GM23338 (cell line): ENCODE measurements around the gene CFHR3. TPM values are rescaled to one million over a fixed set of nuclear protein-coding genes. Genes with fewer than 3 reads are reported as not detected.

Experiments
- ATAC-seq: fragments of 200-7000 bp; cut with Tn5 transposase; 3 replicates; pipeline ENCODE4 v1.9.1; 2020
- DNase-seq: peaks from one replicate; pipeline ENCODE4 v3.0.0-alpha.2; 2015; ENCODE audit warnings: low spot score
- H2AFZ ChIP-seq: fragments of 200-600 bp; sonication (generic); 2 replicates; pipeline ENCODE4 v1.8.0; 2016; ENCODE audit warnings: antibody characterized with exemption, mild to moderate bottlenecking, moderate library complexity
- H3F3A ChIP-seq: fragments of 200-600 bp; sonication (generic); replicated peaks from 2 replicates; pipeline ENCODE4 v1.8.0; 2017; ENCODE audit warnings: antibody characterized with exemption, mixed run types, low read depth
- H3K27ac ChIP-seq: fragments of 200-600 bp; sonication (generic); 2 replicates; pipeline ENCODE4 v1.6.1; 2016; ENCODE audit warnings: low read depth
- H3K27me3 ChIP-seq: fragments of 200-600 bp; sonication (generic); 2 replicates; pipeline ENCODE4 v1.8.0; 2016; ENCODE audit warnings: mild to moderate bottlenecking, mixed run types, moderate library complexity; ENCODE audit not compliant: insufficient read depth
- H3K36me3 ChIP-seq: fragments of 200-600 bp; sonication (generic); 2 replicates; pipeline ENCODE4 v1.8.0; 2016; ENCODE audit warnings: mild to moderate bottlenecking; ENCODE audit not compliant: insufficient read depth
- H3K4me1 ChIP-seq: fragments of 200-600 bp; sonication (generic); 2 replicates; pipeline ENCODE4 v1.8.0; 2016; ENCODE audit warnings: mild to moderate bottlenecking, moderate library complexity; ENCODE audit not compliant: insufficient read depth
- H3K4me2 ChIP-seq: fragments of 200-600 bp; sonication (generic); 2 replicates; pipeline ENCODE4 v1.7.1; 2017; ENCODE audit warnings: mixed run types
- H3K4me3 ChIP-seq: fragments of 200-600 bp; sonication (generic); 2 replicates; pipeline ENCODE4 v1.6.1; 2016; ENCODE audit warnings: mixed run types
- H3K79me2 ChIP-seq: fragments of 200-600 bp; sonication (generic); replicated peaks from 2 replicates; pipeline ENCODE4 v1.8.0; 2017; ENCODE audit warnings: mild to moderate bottlenecking; ENCODE audit not compliant: insufficient read depth
- H3K9me2 ChIP-seq: fragments of 200-600 bp; sonication (generic); 2 replicates; pipeline ENCODE4 v1.8.0; 2017; ENCODE audit not compliant: insufficient read depth
- H4K20me1 ChIP-seq: fragments of 200-600 bp; sonication (generic); replicated peaks from 2 replicates; pipeline ENCODE4 v1.8.0; 2017; ENCODE audit warnings: mild to moderate bottlenecking; ENCODE audit not compliant: insufficient read depth
- H3K27ac Mint-ChIP-seq: 2 replicates; pipeline ENCODE4 v1.8.0; 2020; ENCODE audit warnings: inconsistent platforms, mild to moderate bottlenecking, moderate library complexity, mixed read lengths
- H3K27me3 Mint-ChIP-seq: 3 replicates; pipeline ENCODE4 v1.8.0; 2022; ENCODE audit warnings: low read depth, mild to moderate bottlenecking, moderate library complexity, mixed read lengths, inconsistent platforms; ENCODE audit not compliant: insufficient read depth, poor library complexity
- H3K36me3 Mint-ChIP-seq: 3 replicates; pipeline ENCODE4 v1.8.0; 2021; ENCODE audit warnings: low read depth, mild to moderate bottlenecking, inconsistent platforms, moderate library complexity, mixed read lengths
- H3K4me1 Mint-ChIP-seq: 3 replicates; pipeline ENCODE4 v1.8.0; 2020; ENCODE audit warnings: mild to moderate bottlenecking, inconsistent platforms, mixed read lengths
- H3K4me3 Mint-ChIP-seq: 3 replicates; pipeline ENCODE4 v1.8.0; 2021; ENCODE audit warnings: moderate library complexity, mild to moderate bottlenecking, inconsistent platforms, mixed read lengths
- H3K9me3 Mint-ChIP-seq: 3 replicates; pipeline ENCODE4 v1.8.0; 2020; ENCODE audit warnings: moderate library complexity, mild to moderate bottlenecking, inconsistent platforms, mixed read lengths
- CREB1 ChIP-seq: fragments of 250-450 bp; sonication (Bioruptor Pico); IDR thresholded peaks from 2 replicates; pipeline ENCODE4 v1.5.0; 2020; ENCODE audit warnings: low read depth, mild to moderate bottlenecking, moderate library complexity
- EZH2 ChIP-seq: fragments of 200-600 bp; sonication (generic); IDR thresholded peaks from one replicate; pipeline ENCODE4 v1.8.0; 2017; ENCODE audit warnings: antibody characterized with exemption, mild to moderate bottlenecking, low read depth; ENCODE audit not compliant: unreplicated experiment
- EZH2phosphoT487 ChIP-seq: fragments of 200-600 bp; sonication (generic); IDR thresholded peaks from one replicate; pipeline ENCODE4 v1.8.1; 2018; ENCODE audit warnings: antibody characterized with exemption; ENCODE audit not compliant: unreplicated experiment
- JUNB ChIP-seq: IDR thresholded peaks from one replicate; pipeline ENCODE4 v1.6.1; 2016; ENCODE audit warnings: antibody characterized with exemption; ENCODE audit not compliant: unreplicated experiment
- NANOG ChIP-seq: IDR thresholded peaks from 2 replicates; pipeline ENCODE4 v1.6.1; 2016; ENCODE audit warnings: antibody characterized with exemption, borderline replicate concordance
- POLR2AphosphoS5 ChIP-seq: IDR thresholded peaks from 2 replicates; pipeline ENCODE4 v1.6.1; 2016; ENCODE audit warnings: antibody characterized with exemption, low read depth
- STAT1 ChIP-seq: IDR thresholded peaks from one replicate; pipeline ENCODE4 v1.6.1; 2016; ENCODE audit warnings: antibody characterized with exemption; ENCODE audit not compliant: unreplicated experiment
- ZNF114 ChIP-seq: fragments of 250-450 bp; sonication (Bioruptor Pico); IDR thresholded peaks from 2 replicates; pipeline ENCODE4 v1.5.0; 2020; ENCODE audit warnings: mild to moderate bottlenecking, moderate library complexity
- ZNF331 ChIP-seq: fragments of 250-450 bp; sonication (Bioruptor Pico); IDR thresholded peaks from 2 replicates; pipeline ENCODE4 v1.5.0; 2020; ENCODE audit warnings: low read depth, mild to moderate bottlenecking, moderate library complexity
- long read RNA-seq: library from polyadenylated mRNA; unstranded; transcript quantifications from one replicate; pipeline ENCODE4 v2.0.0, GENCODE V29; 2020; ENCODE audit not compliant: unreplicated experiment
- polyA plus RNA-seq: library from polyadenylated mRNA; unstranded; fragments of >200 nt; fragmentation: Nextera tagmentation; extraction: Ambion mirVana; gene quantifications from 2 replicates; pipeline ENCODE4 v1.2.1, GENCODE V29; 2016
- total RNA-seq: library from RNA; depleted of rRNA; stranded (reverse); fragments of >200 nt; shearing (Covaris generic); gene quantifications from 2 replicates; pipeline ENCODE4 v1.2.3, GENCODE V29; 2014; rRNA removed
- TF ChIP-seq, protein P1 (sequence below): fragments of 250-450 bp; sonication (Bioruptor Pico); IDR thresholded peaks from 2 replicates; pipeline ENCODE4 v1.5.0; 2020; ENCODE audit warnings: mild to moderate bottlenecking, moderate library complexity
- TF ChIP-seq, protein P2 (sequence below), 2 experiments: fragments of 200-600 bp in 1 of 2; sonication (generic) in 1 of 2; conservative IDR thresholded peaks; 2 replicates each; pipeline versions ENCODE4 v1.5.1 to v1.6.1; 2016 to 2017; ENCODE audit warnings: antibody characterized with exemption in 2 of 2, low read depth in 2 of 2, mild to moderate bottlenecking in 2 of 2, moderate library complexity in 1 of 2
- TF ChIP-seq, protein P3 (sequence below): IDR thresholded peaks from one replicate; pipeline ENCODE4 v1.6.1; 2018; ENCODE audit warnings: antibody characterized with exemption; ENCODE audit not compliant: unreplicated experiment
- TF ChIP-seq, protein P4 (sequence below): IDR thresholded peaks from 2 replicates; pipeline ENCODE4 v1.6.1; 2016; ENCODE audit warnings: antibody characterized with exemption

CFHR3 gene
- total RNA-seq (0.17 and 2.0 TPM in 2 replicates), polyA plus RNA-seq (1.4 and 2.2 TPM in 2 replicates)
- long read RNA-seq, result 0 reads

DNA sequence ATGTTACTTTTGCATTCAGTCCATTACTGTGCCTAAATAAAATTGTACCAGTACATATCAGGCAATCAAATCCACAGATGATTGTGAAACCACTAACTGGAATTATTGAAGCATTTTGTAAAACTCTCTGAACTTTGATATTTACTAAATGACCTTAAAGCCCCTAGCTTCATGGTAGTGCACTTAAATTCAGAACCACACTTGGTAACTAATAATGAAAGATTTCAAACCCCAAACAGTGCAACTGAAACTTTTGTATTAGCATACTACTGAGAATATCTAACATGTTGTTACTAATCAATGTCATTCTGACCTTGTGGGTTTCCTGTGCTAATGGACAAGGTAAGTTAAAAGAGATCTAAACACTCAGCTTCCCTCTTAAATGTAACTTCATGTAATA is at the start of gene CFHR3:
Gene CFHR3, plus strand, starts transcription at position 238 of the 400 bp plus-strand sequence. Its CDS starts 47 bp downstream, at position 285.
- Histone ChIP-seq H3K4me3 (no peak within 1 kb of the TSS), H3K4me1 (no peaks in the 10 kb centered on the region), H3K79me2 (no peaks in the 10 kb centered on the region), H4K20me1 (no peaks in the 10 kb centered on the region), H3K9me2 (no peaks in the 10 kb centered on the region), H3K27me3 (no peaks in the 10 kb centered on the region), H3K4me2 (no peak within 1 kb of the TSS), H3K36me3 (no peaks in the 10 kb centered on the region), H3F3A (no peaks in the 10 kb centered on the region), H3K27ac (no peak within 1 kb of the TSS), H2AFZ (peak within 1 kb of the TSS; percentile 53; the same call in 1 of the 2 replicates)
- no peaks in the 10 kb centered on the region for H3K9me3 Mint-ChIP-seq
- H3K4me3 Mint-ChIP-seq, result no peak within 1 kb of the TSS
- H3K36me3 Mint-ChIP-seq, result no peaks in the 10 kb centered on the region
- H3K27me3 Mint-ChIP-seq, result no peaks in the 10 kb centered on the region
- ATAC-seq (no peak), DNase-seq (no peak)
- no peaks in the 10 kb centered on the region for H3K4me1 Mint-ChIP-seq
- H3K27ac Mint-ChIP-seq, result no peak within 1 kb of the TSS
- TF ChIP-seq, protein P1, sequence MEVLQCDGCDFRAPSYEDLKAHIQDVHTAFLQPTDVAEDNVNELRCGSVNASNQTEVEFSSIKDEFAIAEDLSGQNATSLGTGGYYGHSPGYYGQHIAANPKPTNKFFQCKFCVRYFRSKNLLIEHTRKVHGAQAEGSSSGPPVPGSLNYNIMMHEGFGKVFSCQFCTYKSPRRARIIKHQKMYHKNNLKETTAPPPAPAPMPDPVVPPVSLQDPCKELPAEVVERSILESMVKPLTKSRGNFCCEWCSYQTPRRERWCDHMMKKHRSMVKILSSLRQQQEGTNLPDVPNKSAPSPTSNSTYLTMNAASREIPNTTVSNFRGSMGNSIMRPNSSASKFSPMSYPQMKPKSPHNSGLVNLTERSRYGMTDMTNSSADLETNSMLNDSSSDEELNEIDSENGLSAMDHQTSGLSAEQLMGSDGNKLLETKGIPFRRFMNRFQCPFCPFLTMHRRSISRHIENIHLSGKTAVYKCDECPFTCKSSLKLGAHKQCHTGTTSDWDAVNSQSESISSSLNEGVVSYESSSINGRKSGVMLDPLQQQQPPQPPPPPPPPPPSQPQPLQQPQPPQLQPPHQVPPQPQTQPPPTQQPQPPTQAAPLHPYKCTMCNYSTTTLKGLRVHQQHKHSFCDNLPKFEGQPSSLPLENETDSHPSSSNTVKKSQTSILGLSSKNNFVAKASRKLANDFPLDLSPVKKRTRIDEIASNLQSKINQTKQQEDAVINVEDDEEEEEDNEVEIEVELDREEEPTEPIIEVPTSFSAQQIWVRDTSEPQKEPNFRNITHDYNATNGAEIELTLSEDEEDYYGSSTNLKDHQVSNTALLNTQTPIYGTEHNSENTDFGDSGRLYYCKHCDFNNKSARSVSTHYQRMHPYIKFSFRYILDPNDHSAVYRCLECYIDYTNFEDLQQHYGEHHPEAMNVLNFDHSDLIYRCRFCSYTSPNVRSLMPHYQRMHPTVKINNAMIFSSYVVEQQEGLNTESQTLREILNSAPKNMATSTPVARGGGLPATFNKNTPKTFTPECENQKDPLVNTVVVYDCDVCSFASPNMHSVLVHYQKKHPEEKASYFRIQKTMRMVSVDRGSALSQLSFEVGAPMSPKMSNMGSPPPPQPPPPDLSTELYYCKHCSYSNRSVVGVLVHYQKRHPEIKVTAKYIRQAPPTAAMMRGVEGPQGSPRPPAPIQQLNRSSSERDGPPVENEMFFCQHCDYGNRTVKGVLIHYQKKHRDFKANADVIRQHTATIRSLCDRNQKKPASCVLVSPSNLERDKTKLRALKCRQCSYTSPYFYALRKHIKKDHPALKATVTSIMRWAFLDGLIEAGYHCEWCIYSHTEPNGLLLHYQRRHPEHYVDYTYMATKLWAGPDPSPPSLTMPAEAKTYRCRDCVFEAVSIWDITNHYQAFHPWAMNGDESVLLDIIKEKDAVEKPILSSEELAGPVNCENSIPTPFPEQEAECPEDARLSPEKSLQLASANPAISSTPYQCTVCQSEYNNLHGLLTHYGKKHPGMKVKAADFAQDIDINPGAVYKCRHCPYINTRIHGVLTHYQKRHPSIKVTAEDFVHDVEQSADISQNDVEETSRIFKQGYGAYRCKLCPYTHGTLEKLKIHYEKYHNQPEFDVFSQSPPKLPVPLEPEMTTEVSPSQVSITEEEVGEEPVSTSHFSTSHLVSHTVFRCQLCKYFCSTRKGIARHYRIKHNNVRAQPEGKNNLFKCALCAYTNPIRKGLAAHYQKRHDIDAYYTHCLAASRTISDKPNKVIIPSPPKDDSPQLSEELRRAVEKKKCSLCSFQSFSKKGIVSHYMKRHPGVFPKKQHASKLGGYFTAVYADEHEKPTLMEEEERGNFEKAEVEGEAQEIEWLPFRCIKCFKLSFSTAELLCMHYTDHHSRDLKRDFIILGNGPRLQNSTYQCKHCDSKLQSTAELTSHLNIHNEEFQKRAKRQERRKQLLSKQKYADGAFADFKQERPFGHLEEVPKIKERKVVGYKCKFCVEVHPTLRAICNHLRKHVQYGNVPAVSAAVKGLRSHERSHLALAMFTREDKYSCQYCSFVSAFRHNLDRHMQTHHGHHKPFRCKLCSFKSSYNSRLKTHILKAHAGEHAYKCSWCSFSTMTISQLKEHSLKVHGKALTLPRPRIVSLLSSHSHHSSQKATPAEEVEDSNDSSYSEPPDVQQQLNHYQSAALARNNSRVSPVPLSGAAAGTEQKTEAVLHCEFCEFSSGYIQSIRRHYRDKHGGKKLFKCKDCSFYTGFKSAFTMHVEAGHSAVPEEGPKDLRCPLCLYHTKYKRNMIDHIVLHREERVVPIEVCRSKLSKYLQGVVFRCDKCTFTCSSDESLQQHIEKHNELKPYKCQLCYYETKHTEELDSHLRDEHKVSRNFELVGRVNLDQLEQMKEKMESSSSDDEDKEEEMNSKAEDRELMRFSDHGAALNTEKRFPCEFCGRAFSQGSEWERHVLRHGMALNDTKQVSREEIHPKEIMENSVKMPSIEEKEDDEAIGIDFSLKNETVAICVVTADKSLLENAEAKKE, result no peak
- TF ChIP-seq ZNF331 (no peak), POLR2AphosphoS5 (no peak), ZNF114 (CRISPR knock-in tag) (no peak), EZH2phosphoT487 (no peak), CREB1 (CRISPR knock-in tag) (no peak), EZH2 (no peak), JUNB (no peak), NANOG (no peak), STAT1 (no peak)
- TF ChIP-seq, protein P2, sequence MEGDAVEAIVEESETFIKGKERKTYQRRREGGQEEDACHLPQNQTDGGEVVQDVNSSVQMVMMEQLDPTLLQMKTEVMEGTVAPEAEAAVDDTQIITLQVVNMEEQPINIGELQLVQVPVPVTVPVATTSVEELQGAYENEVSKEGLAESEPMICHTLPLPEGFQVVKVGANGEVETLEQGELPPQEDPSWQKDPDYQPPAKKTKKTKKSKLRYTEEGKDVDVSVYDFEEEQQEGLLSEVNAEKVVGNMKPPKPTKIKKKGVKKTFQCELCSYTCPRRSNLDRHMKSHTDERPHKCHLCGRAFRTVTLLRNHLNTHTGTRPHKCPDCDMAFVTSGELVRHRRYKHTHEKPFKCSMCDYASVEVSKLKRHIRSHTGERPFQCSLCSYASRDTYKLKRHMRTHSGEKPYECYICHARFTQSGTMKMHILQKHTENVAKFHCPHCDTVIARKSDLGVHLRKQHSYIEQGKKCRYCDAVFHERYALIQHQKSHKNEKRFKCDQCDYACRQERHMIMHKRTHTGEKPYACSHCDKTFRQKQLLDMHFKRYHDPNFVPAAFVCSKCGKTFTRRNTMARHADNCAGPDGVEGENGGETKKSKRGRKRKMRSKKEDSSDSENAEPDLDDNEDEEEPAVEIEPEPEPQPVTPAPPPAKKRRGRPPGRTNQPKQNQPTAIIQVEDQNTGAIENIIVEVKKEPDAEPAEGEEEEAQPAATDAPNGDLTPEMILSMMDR (conservative IDR thresholded peaks at IDR 0.05; ENCODE audit: low read depth in 2 of 2), result no peak
- TF ChIP-seq, protein P3, sequence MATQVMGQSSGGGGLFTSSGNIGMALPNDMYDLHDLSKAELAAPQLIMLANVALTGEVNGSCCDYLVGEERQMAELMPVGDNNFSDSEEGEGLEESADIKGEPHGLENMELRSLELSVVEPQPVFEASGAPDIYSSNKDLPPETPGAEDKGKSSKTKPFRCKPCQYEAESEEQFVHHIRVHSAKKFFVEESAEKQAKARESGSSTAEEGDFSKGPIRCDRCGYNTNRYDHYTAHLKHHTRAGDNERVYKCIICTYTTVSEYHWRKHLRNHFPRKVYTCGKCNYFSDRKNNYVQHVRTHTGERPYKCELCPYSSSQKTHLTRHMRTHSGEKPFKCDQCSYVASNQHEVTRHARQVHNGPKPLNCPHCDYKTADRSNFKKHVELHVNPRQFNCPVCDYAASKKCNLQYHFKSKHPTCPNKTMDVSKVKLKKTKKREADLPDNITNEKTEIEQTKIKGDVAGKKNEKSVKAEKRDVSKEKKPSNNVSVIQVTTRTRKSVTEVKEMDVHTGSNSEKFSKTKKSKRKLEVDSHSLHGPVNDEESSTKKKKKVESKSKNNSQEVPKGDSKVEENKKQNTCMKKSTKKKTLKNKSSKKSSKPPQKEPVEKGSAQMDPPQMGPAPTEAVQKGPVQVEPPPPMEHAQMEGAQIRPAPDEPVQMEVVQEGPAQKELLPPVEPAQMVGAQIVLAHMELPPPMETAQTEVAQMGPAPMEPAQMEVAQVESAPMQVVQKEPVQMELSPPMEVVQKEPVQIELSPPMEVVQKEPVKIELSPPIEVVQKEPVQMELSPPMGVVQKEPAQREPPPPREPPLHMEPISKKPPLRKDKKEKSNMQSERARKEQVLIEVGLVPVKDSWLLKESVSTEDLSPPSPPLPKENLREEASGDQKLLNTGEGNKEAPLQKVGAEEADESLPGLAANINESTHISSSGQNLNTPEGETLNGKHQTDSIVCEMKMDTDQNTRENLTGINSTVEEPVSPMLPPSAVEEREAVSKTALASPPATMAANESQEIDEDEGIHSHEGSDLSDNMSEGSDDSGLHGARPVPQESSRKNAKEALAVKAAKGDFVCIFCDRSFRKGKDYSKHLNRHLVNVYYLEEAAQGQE, result no peak
- TF ChIP-seq, protein P4, sequence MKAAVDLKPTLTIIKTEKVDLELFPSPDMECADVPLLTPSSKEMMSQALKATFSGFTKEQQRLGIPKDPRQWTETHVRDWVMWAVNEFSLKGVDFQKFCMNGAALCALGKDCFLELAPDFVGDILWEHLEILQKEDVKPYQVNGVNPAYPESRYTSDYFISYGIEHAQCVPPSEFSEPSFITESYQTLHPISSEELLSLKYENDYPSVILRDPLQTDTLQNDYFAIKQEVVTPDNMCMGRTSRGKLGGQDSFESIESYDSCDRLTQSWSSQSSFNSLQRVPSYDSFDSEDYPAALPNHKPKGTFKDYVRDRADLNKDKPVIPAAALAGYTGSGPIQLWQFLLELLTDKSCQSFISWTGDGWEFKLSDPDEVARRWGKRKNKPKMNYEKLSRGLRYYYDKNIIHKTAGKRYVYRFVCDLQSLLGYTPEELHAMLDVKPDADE, result no peak
